Fibroblast of gingiva (primary cell): ENCODE measurements around the gene FAM200B.

Experiments
- DNase-seq: peaks from one replicate; pipeline ENCODE4 v3.0.0-alpha.2; 2011; ENCODE audit warnings: low read depth

FAM200B gene

DNA sequence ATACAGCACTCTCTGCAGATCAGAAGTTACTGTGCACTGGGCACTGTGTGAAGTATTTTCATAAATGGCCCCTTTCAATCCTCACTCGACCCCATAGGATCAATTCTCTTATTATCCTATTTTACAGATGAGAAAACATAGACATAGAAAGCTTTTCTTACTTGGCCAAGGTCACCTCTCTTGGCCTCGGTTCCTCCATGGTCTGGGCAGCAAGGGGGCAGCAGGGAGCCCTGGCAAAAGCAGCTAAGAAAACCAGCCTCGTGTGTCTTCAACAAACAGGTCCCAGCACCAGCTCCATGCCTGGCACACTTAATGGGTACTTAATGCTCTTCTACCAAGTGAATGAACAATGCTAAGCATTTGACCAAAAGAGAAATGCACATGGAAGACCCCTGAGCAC, 55.6 kb downstream of the FAM200B start:
- DNase-seq: no peak

DNA sequence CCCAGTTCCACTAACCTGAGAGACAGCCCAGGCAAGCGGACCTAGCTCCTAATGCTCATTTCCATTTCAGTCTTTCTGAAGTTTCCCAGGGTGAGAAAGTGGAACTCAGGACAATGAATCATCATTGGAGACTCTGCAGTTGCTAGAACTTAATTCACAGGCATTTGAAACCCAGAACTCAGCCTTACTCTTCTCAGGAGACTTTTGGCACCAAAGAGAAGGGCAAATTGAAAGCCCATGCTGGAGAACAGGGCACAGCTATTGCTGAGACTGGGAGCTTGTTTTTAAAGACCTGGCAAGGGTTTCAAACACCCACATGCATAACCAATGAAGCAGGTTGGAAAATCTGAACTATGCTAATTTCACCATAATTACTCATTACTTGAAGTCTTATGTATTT, 57.2 kb downstream of the FAM200B start:
- DNase-seq: no peak
